Measurements from ENCODE around the gene SLC5A12. TPM values are rescaled to one million over a fixed set of nuclear protein-coding genes. Genes with fewer than 3 reads are reported as not detected.

SLC5A12 gene
- total and polyA plus RNA-seq, 2 of the 4 experiments (the other 2 are of a cell fraction), result not detected

- no peak overlapping the region for H4K5ac ChIP-seq (ENCODE audit: low read depth, low read length)
- H3K18ac ChIP-seq (ENCODE audit: low read depth, low read length), result no peak overlapping the region
- no peak overlapping the region for H2AFZ ChIP-seq (replicated peaks; ENCODE audit: low read length, poor library complexity)
- no peak for TF ChIP-seq CEBPB (IDR thresholded peaks at IDR 0.05; ENCODE audit: low read depth, low read length)
- no peak for TF ChIP-seq CTCF (conservative IDR thresholded peaks at IDR 0.05; ENCODE audit: low read depth, low read length)
- no peak for TF ChIP-seq ELK1 (IDR thresholded peaks at IDR 0.05; ENCODE audit: borderline replicate concordance, low read depth, low read length)
- TF ChIP-seq RCOR1 (IDR thresholded peaks at IDR 0.05; ENCODE audit: insufficient replicate concordance, low read length), result no peak
- TF ChIP-seq NFE2L2 (IDR thresholded peaks at IDR 0.05; ENCODE audit: low read depth, low read length), result no peak
- TF ChIP-seq BHLHE40 (IDR thresholded peaks at IDR 0.05; ENCODE audit: low read depth, low read length), result no peak
- TF ChIP-seq RFX5 (IDR thresholded peaks at IDR 0.05; ENCODE audit: low read depth, low read length), result no peak
- no peak for TF ChIP-seq RAD21 (IDR thresholded peaks at IDR 0.05; ENCODE audit: low read length)
- no peak for TF ChIP-seq MXI1 (IDR thresholded peaks at IDR 0.05; ENCODE audit: borderline replicate concordance, low read depth, low read length)
- TF ChIP-seq MAZ (IDR thresholded peaks at IDR 0.05; ENCODE audit: borderline replicate concordance, low read depth, low read length), result no peak
- no peak for TF ChIP-seq POLR2A (IDR thresholded peaks at IDR 0.05; ENCODE audit: low read depth, low read length)
- no peak for TF ChIP-seq USF2 (IDR thresholded peaks at IDR 0.05; ENCODE audit: low read depth, low read length)
- POLR2A ChIA-PET (ENCODE audit: unreplicated experiment), result no interaction called here
- no peaks in the 10 kb centered on the region for H3K9me1 ChIP-seq (ENCODE audit: insufficient read depth, low read length)
- no peak overlapping the region for H3K23ac ChIP-seq (ENCODE audit: low read depth, low read length)
- ATAC-seq (ENCODE audit: low read depth) (no peak), DNase-seq (no peak)
- no peaks in the 10 kb centered on the region; the same call in 1 of the 2 replicates for H3K9me3 ChIP-seq (ENCODE audit: control insufficient read depth, insufficient read depth, low read length)
- no peaks in the 10 kb centered on the region for H3K79me1 ChIP-seq (ENCODE audit: low read depth in 1 of 2, low read length in 2 of 2)
- intact Hi-C loops (cut with micrococcal nuclease), result no loop called here
- H3K4me3 ChIP-seq (ENCODE audit: insufficient read depth, low read depth, low read length), result no peak overlapping the region
- no peaks in the 10 kb centered on the region for H4K20me1 ChIP-seq (ENCODE audit: insufficient read depth, low read length)
- no peaks in the 10 kb centered on the region for H3K4me1 ChIP-seq (ENCODE audit: control insufficient read depth, insufficient read depth, low read length)
- H3K56ac ChIP-seq (ENCODE audit: extremely low read depth, insufficient read depth, low read length), result no peak overlapping the region
- no peak overlapping the region for H2AK9ac ChIP-seq (replicated peaks; ENCODE audit: low read depth, low read length, poor library complexity)
- no peak overlapping the region for H2BK5ac ChIP-seq (ENCODE audit: low read depth, low read length, poor library complexity, severe bottlenecking)
- H2BK20ac ChIP-seq (ENCODE audit: low read depth, low read length), result no peak overlapping the region
- H2BK120ac ChIP-seq (ENCODE audit: low read depth, low read length), result no peak overlapping the region
- H3K14ac ChIP-seq (replicated peaks; ENCODE audit: low read depth, low read length), result no peak overlapping the region
- in situ Hi-C loops (cut with MboI; ENCODE audit: low sequenced_read_pairs), result loop anchor here (25.0 kb wide), 1 partner anchor 718 kb away; no protein-coding TSS in a partner anchor
- no peaks in the 10 kb centered on the region for H3K27me3 ChIP-seq (ENCODE audit: control insufficient read depth, insufficient read depth, low read length)
- no peak overlapping the region for H2AK5ac ChIP-seq (ENCODE audit: low read depth, low read length)
- H3K27ac ChIP-seq (ENCODE audit: insufficient read depth, low read length), result no peak overlapping the region
- CTCF ChIA-PET, result no interaction called here
- H4K8ac ChIP-seq (ENCODE audit: low read depth in 2 of 2, low read length in 2 of 2), result no peak overlapping the region
- H3K4me2 ChIP-seq (ENCODE audit: low read depth, low read length), result no peak overlapping the region
- dilution Hi-C loops (cut with HindIII; ENCODE audit: low sequenced_read_pairs, unreplicated experiment), result no loop called here
- no peak overlapping the region for H4K91ac ChIP-seq (ENCODE audit: insufficient read depth, low read depth, low read length)
- H3K9ac ChIP-seq (ENCODE audit: low read depth, low read length), result no peak overlapping the region
- no peak overlapping the region for H2BK15ac ChIP-seq (ENCODE audit: low read depth, low read length)
- H3K4ac ChIP-seq (ENCODE audit: low read depth, low read length), result no peak overlapping the region
- BruUV-seq (replicated peaks), result no TSS peak
- no peaks in the 10 kb centered on the region for H3K36me3 ChIP-seq (ENCODE audit: control insufficient read depth, insufficient read depth, low read length)
These were observed 47.2 kb upstream of the SLC5A12 start for GRCh38 chr11:26769027-26769426.

All from IMR-90 (cell line).